HepG2 (cell line): ENCODE results near the gene RIPK1. TPM values are rescaled to one million over a fixed set of nuclear protein-coding genes. Genes with fewer than 3 reads are reported as not detected.

ENCODE experiments used
- AKAP8 ChIP-seq: sonication (generic); formaldehyde crosslinking; IDR thresholded peaks from 2 replicates; pipeline ENCODE4 v1.5.1; 2020; ENCODE audit warnings: mild to moderate bottlenecking, missing genetic modification reagents
- ASH2L ChIP-seq: fragments of 300-600, 200-600 bp; sonication (generic); IDR thresholded peaks from 2 replicates; pipeline ENCODE4 v1.7.0; 2017; ENCODE audit warnings: low read depth, mild to moderate bottlenecking, moderate library complexity, mixed read lengths, low read length; ENCODE audit not compliant: insufficient read length
- CBFB ChIP-seq: sonication (generic); formaldehyde crosslinking; IDR thresholded peaks from 2 replicates; pipeline ENCODE4 v1.4.0; 2020; ENCODE audit warnings: missing genetic modification reagents
- CEBPB ChIP-seq: IDR thresholded peaks from 2 replicates; pipeline ENCODE4 v1.6.1; 2011; ENCODE audit warnings: low read depth, low read length, improper control_type of control experiment, borderline replicate concordance
- EHMT2 ChIP-seq: fragments of 200-600 bp; sonication (generic); IDR thresholded peaks from 2 replicates; pipeline ENCODE4 v1.7.0; 2017; ENCODE audit warnings: antibody characterized with exemption, low read depth, low read length, borderline replicate concordance
- ESRRA ChIP-seq: sonication (generic); formaldehyde crosslinking; IDR thresholded peaks from 2 replicates; pipeline ENCODE4 v1.5.1; 2020; ENCODE audit warnings: mild to moderate bottlenecking, low read depth, missing genetic modification reagents
- LBX2 ChIP-seq: sonication (generic); formaldehyde crosslinking; IDR thresholded peaks from 2 replicates; pipeline ENCODE4 v1.5.0; 2020; ENCODE audit warnings: missing genetic modification reagents, mild to moderate bottlenecking, borderline replicate concordance
- ONECUT2 ChIP-seq: sonication (generic); formaldehyde crosslinking; IDR thresholded peaks from 2 replicates; pipeline ENCODE4 v1.4.0; 2020; ENCODE audit warnings: missing genetic modification reagents
- SIN3B ChIP-seq: fragments of 150-350 bp; IDR thresholded peaks from 2 replicates; pipeline ENCODE4 v1.6.1; 2014; ENCODE audit warnings: low read length
- SKI ChIP-seq: fragments of 450-650 bp; IDR thresholded peaks from one replicate; pipeline ENCODE4 v1.6.1; 2018; ENCODE audit warnings: mild to moderate bottlenecking; ENCODE audit not compliant: partially characterized antibody
- SYNCRIP ChIP-seq: fragments of 200-400 bp; formaldehyde crosslinking; IDR thresholded peaks from 2 replicates; pipeline ENCODE4 v1.6.1; 2018; ENCODE audit warnings: mild to moderate bottlenecking, low read depth, low read length; ENCODE audit not compliant: insufficient read depth
- ZBED4 ChIP-seq: sonication (generic); formaldehyde crosslinking; IDR thresholded peaks from 2 replicates; pipeline ENCODE4 v1.4.0; 2020; ENCODE audit warnings: missing genetic modification reagents, borderline replicate concordance
- ZBTB7A ChIP-seq: sonication (generic); formaldehyde crosslinking; IDR thresholded peaks from 2 replicates; pipeline ENCODE4 v1.8.0; 2022; ENCODE audit warnings: mild to moderate bottlenecking, missing genetic modification reagents
- ZFP62 ChIP-seq: sonication (generic); formaldehyde crosslinking; IDR thresholded peaks from 2 replicates; pipeline ENCODE4 v1.4.0; 2020; ENCODE audit warnings: missing genetic modification reagents
- ZNF234 ChIP-seq: sonication (generic); formaldehyde crosslinking; conservative IDR thresholded peaks from 2 replicates; pipeline ENCODE4 v1.5.1; 2020; ENCODE audit warnings: mild to moderate bottlenecking, missing genetic modification reagents
- ZNF350 ChIP-seq: sonication (generic); formaldehyde crosslinking; IDR thresholded peaks from 2 replicates; pipeline ENCODE4 v1.4.0; 2020; ENCODE audit warnings: mild to moderate bottlenecking, low read depth, missing genetic modification reagents, borderline replicate concordance
- ZNF704 ChIP-seq: sonication (generic); formaldehyde crosslinking; IDR thresholded peaks from 2 replicates; pipeline ENCODE4 v1.8.1; 2023; ENCODE audit warnings: mild to moderate bottlenecking, inconsistent platforms, moderate library complexity, missing genetic modification reagents, borderline replicate concordance
- ZNF879 ChIP-seq: sonication (generic); formaldehyde crosslinking; IDR thresholded peaks from 2 replicates; pipeline ENCODE4 v1.8.1; 2023; ENCODE audit warnings: missing genetic modification reagents
- polyA plus RNA-seq, 8 experiments: library from polyadenylated mRNA; depleted of rRNA in 3 of 8; stranded (reverse) in 7 of 8; unstranded in 1 of 8; fragments of >200 nt; fragmentation: Illumina TruSeq in 4 of 8; extraction: Trizol in 4 of 8; gene quantifications; 2 replicates each; pipeline versions ENCODE4 v1.2.1 to v1.2.3, GENCODE V29; 2011 to 2016; ENCODE audit warnings: low read depth in 4 of 8, missing spikeins in 1 of 8, mixed read lengths in 1 of 8; ENCODE audit not compliant: insufficient read depth in 1 of 8
- total RNA-seq, 5 experiments: library from RNA; depleted of rRNA; stranded (reverse); fragments of >200 nt; fragmentation: Illumina TruSeq; extraction: Trizol; gene quantifications; 2 replicates each; pipeline ENCODE4 v1.2.3, GENCODE V29; 2016; ENCODE audit warnings: low read depth in 1 of 5
- TF ChIP-seq, protein P1 (sequence below): sonication (generic); formaldehyde crosslinking; IDR thresholded peaks from 2 replicates; pipeline ENCODE4 v1.4.0; 2020; ENCODE audit warnings: mild to moderate bottlenecking, low read depth, missing genetic modification reagents
- TF ChIP-seq, protein P2 (sequence below): sonication (generic); formaldehyde crosslinking; IDR thresholded peaks from 2 replicates; pipeline ENCODE4 v1.5.0; 2020; ENCODE audit warnings: mild to moderate bottlenecking, missing genetic modification reagents, borderline replicate concordance

Gene RIPK1
- total and polyA plus RNA-seq, 2 of the 13 experiments (the other 11 are each of a cell fraction or from before 2014, with no cell fraction given), result 9.0 to 10.3 TPM

GRCh38 chr6:3063733-3064700 is 4.3 kb upstream of the RIPK1 start (continued):
- TF ChIP-seq ESRRA (CRISPR knock-in tag), result no peak
- peak; percentile 81 for TF ChIP-seq ZNF350 (CRISPR knock-in tag)
- peak; percentile 31; the same call in 1 of the 2 replicates for TF ChIP-seq ZBED4 (CRISPR knock-in tag)
- no peak; the same call in 1 of the 2 replicates for TF ChIP-seq ZNF704 (CRISPR knock-in tag)
- TF ChIP-seq LBX2 (CRISPR knock-in tag), result peak; percentile 89
- TF ChIP-seq ONECUT2 (CRISPR knock-in tag), result no peak
- TF ChIP-seq, protein P1, sequence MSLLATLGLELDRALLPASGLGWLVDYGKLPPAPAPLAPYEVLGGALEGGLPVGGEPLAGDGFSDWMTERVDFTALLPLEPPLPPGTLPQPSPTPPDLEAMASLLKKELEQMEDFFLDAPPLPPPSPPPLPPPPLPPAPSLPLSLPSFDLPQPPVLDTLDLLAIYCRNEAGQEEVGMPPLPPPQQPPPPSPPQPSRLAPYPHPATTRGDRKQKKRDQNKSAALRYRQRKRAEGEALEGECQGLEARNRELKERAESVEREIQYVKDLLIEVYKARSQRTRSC (CRISPR knock-in tag), result no peak
- TF ChIP-seq AKAP8, result peak; percentile 64; the same call in 1 of the 2 replicates
- no peak for TF ChIP-seq SYNCRIP
- no peak for TF ChIP-seq CBFB (CRISPR knock-in tag)
- TF ChIP-seq ZNF879 (CRISPR knock-in tag), result no peak
- TF ChIP-seq ASH2L, result peak; percentile 51
- peak; percentile 92 for TF ChIP-seq SKI
- TF ChIP-seq EHMT2, result no peak
- TF ChIP-seq CEBPB, result no peak
- TF ChIP-seq SIN3B, result no peak
- 0 out of 2 replicates have a peak, but pooled peaks have one; percentile 33 for TF ChIP-seq ZBTB7A (CRISPR knock-in tag)
- peak; percentile 93; the same call in 1 of the 2 replicates for TF ChIP-seq ZNF234 (CRISPR knock-in tag)
- TF ChIP-seq, protein P2, sequence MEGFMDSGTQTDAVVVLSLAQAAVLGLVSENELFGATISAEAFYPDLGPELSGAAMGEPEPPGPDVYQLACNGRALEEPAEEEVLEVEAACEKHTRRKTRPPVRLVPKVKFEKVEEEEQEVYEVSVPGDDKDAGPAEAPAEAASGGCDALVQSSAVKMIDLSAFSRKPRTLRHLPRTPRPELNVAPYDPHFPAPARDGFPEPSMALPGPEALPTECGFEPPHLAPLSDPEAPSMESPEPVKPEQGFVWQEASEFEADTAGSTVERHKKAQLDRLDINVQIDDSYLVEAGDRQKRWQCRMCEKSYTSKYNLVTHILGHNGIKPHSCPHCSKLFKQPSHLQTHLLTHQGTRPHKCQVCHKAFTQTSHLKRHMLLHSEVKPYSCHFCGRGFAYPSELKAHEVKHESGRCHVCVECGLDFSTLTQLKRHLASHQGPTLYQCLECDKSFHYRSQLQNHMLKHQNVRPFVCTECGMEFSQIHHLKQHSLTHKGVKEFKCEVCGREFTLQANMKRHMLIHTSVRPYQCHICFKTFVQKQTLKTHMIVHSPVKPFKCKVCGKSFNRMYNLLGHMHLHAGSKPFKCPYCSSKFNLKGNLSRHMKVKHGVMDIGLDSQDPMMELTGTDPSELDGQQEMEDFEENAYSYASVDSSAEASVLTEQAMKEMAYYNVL (CRISPR knock-in tag), result no peak; the same call in 1 of the 2 replicates
- TF ChIP-seq ZFP62 (CRISPR knock-in tag), result no peak
